GM18867 (cell line): ENCODE results near the gene PRH1.

Experiments
- ATAC-seq: cut with Tn5 transposase; IDR thresholded peaks from one replicate; pipeline ENCODE4 v1.9.1; 2021; ENCODE audit warnings: mild to moderate bottlenecking, moderate library complexity; ENCODE audit not compliant: unreplicated experiment

PRH1 gene

GRCh38 chr12:10842862-10843261 lies 41.2 kb downstream of the PRH1 start:
- ATAC-seq, result no peak

GRCh38 chr12:10838461-10838860 lies 45.6 kb downstream of the PRH1 start:
- no peak for ATAC-seq
